ENCODE results near the gene LY6G6F.

The LY6G6F gene, protein sequence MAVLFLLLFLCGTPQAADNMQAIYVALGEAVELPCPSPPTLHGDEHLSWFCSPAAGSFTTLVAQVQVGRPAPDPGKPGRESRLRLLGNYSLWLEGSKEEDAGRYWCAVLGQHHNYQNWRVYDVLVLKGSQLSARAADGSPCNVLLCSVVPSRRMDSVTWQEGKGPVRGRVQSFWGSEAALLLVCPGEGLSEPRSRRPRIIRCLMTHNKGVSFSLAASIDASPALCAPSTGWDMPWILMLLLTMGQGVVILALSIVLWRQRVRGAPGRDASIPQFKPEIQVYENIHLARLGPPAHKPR

DNA sequence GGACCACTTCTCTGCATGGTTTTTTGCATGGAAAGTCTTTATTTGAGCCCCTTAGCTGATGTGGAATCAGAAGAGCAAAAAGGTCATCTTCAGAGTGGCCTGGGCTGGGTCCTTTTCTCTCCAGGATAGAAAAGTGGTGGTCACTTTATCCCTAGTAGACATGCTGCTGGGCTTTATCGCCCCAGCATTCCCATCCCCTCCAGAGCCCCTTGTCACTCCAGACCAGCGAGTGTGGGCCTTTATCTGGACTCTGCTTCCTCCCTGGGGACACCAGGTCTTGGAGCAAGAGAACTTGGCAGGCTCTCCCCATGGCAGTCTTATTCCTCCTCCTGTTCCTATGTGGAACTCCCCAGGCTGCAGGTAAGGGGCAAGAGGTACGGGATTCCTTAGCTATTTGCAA lies at the start of gene LY6G6F:
Gene LY6G6F, plus strand, starts transcription at position 268 of the 400 bp plus-strand sequence. Its CDS starts 41 bp downstream, at position 309.
- DNase-seq (ENCODE audit: low read depth), result no peak

DNA sequence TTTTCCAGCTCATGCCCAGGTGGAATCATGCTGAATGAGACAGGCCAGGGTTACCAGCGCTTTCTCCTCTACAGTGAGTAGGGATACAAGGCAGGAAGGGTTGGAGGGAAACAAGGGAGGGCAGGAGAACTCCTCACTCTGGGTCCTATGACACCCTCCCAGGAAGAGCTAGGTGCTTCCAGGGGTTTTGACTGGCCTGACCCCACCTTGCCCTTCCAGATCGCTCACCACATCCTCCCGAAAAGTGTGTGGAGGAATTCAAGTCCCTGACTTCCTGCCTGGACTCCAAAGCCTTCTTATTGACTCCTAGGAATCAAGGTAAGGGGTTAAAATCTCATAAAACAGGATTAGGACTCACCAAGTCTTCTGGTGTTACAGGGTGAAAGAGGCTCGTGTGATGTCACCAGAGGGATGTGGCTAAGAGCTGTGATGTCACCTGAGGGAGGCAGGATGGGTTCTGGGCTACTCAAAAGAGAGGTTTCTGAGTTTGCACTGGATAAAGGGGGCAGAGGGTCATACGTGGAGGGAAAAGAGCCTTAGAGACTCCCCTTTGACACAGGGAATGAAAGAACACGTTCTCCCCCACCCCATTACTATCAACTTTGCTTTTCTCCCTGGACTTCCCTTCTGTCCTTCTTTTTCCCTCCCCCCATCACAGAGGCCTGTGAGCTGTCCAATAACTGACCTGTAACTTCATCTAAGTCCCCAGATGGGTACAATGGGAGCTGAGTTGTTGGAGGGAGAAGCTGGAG lies 49.1 kb upstream of the LY6G6F start:
- DNase-seq (ENCODE audit: low read depth), result no peak

DNA sequence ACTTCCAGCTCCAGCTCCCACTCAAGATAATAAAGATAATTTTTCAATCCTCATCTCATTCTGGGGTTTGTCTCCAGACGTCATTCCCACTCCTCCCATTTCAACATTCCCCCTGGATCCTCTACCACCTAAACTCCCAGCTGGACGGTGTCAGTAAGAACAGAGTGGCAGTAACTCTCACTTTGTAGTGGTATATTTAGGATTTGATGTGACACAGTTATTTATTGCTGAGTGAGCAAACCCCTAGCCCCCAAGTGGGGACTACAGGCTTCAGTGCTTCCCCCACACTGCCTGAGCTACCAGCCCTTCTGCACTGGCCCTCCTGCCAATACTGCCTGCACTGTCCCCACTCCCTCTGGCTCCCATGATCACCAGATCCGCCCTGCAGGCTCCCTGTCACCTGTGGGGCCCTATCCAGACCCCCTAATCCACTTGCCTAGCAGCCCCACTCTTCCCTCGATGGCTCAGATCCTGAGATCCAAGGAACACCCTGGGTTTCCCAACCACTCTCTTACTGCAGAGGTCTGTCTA lies 48.4 kb upstream of the LY6G6F start:
- no peak for DNase-seq (ENCODE audit: low read depth)

DNA sequence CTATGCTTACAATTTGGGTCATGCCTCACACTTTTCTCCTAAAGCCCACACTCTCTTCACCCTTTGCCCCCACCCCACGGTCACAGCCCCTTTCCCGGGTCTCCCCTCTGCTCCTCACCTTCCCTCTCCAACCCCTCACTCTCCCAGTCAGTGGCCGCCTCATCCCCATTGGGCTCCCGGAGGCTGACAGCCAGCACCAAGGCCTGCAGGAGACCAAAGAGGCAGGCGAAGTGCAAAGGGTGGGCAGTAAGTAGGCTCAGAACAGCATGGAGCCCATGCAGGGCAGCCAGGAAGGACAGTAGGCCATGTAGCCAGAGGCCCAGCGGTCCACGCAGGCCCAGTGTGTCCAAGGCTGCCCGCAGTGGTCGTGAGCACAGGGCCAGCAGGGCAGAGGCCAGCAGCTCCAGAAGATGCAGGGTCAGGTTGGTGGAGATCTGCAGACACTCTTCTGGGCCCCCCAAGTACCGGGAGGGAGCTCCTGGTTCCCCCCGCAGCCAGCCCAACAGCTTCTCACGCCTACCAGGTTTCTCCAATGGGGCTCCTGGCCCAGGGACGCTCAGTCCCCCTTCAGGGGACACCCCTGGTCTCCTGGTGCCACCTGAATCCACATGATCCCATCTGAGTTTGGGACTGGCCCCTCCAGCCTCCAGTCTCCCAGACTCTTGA lies 47.5 kb upstream of the LY6G6F start:
- no peak for DNase-seq (ENCODE audit: low read depth)

DNA sequence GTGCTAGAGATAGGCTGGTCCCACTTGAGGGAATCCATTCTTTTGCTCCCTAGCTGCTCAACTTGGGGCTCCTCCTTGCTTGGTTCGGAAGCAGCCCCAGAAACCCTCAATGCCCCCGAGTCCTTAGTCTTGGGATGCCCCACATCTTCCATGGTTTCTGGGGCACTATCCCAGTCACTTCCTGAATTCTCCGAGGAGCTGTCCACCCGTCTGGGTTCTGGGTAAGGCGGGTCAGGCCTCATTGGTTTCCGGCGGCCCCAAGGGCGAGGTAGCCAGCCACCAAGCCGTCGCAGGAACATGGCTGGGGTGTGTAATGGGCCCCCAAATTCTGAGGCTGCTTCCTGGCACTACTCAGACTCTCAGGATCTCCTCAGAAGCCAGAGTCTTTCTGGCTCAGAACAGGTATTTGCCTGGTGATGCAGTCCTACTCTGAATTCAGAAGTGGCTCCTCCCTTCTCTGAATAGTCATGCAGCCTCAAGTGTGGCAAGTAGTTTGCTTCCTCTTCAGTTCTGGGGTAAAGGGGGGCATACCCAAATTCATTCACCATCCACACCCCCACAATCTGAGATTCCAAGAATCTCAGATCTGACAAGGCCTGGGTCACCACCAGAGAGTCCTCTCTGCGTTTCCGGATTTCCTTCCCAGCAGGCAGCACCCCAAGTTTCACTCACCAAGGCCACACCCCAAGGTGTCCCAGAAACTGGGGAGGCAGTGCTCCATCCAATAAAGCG lies 46.9 kb upstream of the LY6G6F start:
- DNase-seq (ENCODE audit: low read depth), result no peak

DNA sequence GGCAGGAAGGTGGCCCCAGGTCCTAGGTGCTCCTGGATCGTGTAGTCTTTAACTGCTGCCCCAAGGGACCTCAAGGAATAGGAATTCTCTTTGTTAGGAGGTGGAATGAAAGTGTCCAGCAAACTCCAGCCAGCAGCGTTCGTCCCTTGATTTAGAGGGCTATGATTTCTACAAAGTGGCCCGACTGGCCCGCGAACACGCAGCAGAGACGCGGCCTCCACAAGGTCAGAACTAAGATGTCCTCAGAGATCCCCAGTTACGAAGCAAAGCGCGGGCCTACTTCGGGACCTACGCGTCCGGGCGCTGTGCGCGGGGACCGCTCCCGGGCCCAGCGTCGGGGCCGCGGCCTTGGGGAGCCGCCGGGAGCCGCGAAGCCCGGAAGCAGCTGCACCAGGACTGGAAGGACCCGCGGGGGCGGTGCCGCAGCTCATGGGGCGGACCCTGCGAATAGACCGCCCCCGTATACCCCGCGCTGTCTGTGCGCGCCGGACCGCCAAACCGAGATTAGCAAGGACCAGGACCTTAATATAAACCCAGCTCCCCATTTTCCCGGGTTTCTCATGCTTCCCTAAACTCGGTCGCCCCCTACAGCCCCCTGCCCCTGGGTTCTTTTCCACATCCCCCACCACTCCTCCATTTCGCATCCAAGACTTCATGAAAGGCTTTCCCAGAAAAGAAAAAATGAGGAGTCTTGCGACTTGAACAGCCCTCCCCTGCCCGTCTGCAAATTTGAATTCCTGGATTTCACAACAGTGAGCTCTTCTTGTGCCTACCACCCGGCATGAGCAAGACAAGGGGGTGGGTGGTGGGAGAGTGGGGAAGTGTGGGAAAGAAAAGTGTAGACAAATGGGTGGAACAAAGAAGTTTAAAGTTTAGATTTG lies 46.0 kb upstream of the LY6G6F start, which contains the start of gene C6orf47:
Gene C6orf47, minus strand, starts transcription at position 398 of the 881 bp plus-strand sequence. CDS start 831 bp downstream, outside the sequence.
- peak; percentile 64 for DNase-seq (ENCODE audit: low read depth)

DNA sequence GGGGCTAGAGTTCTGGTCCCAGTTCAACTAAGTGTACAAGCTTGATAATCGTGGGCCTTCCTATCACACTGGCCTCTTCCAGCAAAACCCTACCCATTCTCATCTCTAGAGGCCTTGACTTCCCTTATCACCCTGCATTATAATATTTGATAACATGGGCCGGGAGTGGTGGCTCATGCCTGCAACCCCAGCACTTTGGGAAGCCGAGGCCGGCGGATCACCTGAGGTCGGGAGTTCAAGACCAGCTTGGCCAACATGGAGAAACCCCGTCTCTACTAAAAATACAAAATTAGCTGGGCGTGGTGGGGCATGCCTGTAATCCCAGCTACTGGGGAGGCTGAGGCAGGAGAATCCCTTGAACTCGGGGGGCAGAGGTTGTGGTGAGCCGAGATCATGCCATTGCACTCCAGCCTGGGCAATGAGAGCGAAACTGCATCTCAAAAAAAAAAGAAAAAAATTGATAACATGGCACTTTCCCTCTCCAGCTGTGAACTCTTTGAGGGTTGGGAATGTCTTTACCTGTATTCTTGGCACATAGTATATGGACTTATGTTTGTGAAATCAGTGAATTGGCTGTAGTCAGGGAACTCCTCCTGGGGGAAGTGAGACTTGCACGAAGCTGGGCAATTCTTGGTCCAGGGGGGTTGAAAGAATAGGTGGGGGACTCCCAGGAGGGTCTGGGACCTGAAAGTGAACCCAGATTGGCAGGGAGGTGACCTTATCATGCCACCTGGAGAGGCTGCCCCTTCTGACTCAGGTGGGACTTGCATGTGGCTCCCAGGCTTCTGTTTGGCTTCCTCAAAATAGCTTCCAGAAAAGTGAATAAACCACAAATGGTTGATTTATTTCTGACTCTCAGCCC lies 45.2 kb upstream of the LY6G6F start:
- no peak for DNase-seq (ENCODE audit: low read depth)

DNA sequence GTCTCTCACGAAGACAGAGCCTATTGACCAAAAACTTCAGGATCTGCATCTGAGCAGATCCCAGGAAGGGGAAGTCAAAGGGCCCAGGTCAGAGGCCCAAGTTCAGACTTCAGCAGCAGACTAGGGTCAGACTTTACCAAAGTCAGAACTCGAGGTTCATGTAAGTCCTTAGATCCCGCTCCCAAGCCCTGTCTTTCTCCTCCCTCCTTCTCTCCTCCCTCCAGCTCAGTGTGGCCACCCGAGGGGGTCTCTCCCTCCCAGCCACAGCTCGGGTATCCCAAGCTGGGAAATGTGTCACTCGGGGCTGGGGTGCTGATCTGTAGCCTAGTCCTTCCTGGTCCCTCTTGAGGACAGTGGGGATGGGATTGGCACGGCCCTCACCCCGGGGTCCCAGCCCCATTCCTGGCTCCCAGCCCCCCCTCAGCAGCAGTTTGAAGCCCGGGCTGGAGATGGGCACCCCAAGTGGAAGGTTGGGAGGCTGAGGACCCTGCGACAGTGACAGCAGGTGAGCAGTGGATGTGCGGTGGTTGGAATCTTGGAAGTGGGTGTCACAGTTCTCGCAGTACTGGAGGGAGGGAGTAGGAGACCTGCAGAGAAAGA lies 44.4 kb upstream of the LY6G6F start:
- DNase-seq (ENCODE audit: low read depth), result no peak

DNA sequence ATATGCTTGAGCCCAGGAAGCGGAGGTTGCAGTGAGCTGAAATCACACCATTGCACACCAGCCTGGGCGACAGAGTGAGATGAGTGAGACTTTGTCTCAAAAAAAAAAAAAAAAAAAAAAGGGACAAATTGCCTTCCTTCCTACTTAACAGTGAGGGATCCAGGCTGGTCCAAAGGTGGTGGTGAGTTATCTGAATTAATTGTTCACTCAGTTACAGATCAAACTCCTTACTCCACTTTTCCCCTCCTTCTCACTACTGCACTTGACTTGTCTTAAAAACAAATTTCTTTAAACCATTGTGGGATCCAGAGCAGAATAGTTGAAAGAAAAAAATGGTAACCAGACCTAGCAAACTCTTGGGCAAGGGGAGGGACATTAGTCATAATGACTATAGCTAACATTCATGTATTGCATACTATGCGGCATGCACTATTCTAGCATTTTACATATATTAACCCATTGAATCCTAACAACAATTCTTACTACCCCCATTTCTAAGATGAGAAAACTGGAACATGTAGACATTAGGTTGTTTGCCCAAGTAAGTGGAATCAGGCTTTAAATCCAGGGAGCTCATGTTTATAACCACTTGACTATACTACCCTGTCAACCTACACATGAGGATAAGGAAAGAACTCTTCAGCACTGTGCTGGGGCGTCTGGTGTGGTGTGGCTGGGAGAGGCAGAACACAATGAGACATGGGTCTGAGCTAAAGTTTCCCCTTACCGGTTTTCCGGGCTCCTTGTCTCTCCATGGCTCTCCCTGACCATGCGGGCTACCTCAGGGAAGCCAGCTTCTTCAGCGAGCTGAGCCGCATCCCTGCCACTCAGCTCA lies 43.3 kb upstream of the LY6G6F start:
- DNase-seq (ENCODE audit: low read depth), result no peak

DNA sequence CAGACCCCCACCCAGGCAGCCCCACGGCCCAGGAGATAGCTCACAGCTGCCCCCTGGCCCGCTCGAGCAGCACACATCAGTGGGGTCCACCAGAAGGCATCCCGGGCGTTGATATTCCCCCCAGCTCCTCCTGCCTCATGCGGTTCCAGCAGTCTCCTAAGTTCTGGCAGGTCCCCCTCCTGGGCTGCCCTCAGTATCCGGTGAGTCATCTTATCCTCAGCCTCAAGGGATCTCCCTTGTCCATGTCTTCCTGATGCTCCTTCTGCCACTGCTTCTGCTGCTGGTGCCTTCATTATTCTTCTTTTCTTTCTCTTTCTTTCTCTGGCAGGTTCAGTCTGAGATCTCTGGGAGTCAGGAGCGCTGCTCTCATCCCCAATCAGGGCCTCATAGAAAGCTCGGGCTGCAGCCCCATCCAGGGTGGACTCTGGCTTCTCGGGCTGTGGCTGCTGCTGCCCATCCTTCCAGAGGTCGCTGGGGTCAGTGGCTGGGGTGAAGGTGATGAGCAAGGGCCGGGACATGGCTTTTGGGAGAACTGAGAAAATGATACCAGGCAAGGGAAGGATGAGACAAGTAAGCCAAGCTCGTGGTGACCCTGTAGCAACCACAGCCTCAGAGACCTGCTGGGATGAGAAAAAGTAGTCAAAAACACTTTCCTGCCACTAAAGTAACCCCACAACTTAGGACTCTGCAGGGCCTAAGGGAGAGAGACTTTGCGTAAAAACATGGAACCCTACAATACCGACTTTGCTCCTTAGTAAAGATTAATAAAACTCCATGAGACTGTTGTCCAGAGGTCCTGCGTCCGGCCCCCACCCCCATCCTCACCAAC lies 42.5 kb upstream of the LY6G6F start:
- DNase-seq (ENCODE audit: low read depth), result no peak

DNA sequence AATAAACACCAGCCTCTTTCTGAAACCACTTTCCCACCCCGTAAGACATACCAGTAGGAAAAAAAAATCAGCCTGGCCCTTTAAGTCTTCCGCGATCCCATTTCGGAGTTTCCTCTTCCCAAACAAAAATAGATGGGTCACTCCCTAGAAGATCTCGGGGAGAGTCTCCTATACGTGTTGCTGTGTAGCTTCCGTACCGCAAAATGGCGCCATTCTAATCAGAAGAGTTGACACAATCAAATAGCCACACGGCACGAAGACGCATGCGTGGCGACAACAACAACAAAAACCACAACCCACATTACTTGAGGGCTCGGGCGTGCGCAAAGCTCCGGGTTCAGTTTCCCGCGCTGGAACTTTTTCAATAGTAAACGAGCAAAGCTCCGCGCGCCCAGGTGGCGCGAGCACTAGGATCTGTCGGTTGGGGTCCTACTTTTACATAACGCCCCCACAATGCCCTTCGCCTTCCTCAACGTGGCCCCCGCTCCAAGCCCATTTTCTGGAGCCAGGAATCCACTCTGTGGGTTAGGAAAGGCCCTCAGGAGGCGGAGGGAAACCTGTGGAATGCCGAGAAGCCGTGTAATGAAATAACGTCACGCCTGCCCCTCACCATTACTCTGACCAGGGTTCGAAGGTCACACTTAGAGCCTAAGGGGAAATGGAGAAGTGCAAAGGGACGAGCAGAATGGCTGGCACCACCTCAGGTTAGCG lies 41.7 kb upstream of the LY6G6F start, which contains the start of gene GPANK1:
Gene GPANK1, minus strand, starts transcription at position 208 of the 711 bp plus-strand sequence. CDS start 519 bp downstream, outside the sequence.
- peak; percentile 85 for DNase-seq (ENCODE audit: low read depth)

DNA sequence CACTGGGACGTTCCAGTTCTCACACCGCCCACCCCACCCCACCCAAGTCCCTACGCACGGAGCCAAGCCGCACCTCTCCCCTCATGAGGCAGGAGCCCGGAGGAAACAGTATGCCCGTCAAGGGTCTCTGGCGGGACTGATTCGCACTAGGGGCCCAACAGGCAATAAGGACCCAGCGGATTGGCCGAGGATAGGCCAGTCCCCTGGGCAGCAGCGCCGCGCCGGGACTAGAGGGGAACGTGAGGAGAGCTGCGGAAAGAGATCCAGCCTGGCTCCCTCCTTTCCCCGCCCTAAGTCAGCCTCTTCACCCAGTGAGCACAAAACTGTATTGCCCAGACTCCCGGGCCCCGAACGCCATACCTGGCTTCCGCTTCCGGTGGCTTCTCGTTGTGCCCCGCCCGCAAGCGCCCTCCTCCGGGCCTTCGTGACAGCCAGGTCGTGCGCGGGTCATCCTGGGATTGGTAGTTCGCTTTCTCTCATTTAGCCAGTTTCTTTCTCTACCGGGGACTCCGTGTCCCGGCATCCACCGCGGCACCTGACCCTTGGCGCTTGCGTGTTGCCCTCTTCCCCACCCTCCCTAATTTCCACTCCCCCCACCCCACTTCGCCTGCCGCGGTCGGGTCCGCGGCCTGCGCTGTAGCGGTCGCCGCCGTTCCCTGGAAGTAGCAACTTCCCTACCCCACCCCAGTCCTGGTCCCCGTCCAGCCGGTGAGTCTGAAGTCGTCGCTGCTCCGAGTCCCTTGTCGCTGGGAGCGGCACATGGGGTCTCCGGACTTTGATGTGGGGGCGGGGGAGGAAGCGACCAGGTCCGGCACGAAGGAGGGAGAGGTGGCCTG lies 40.9 kb upstream of the LY6G6F start, which contains the start of gene CSNK2B:
Gene CSNK2B, plus strand, starts transcription at position 580 of the 836 bp plus-strand sequence. CDS start 752 bp downstream, outside the sequence.
- peak; percentile 98 for DNase-seq (ENCODE audit: low read depth)

DNA sequence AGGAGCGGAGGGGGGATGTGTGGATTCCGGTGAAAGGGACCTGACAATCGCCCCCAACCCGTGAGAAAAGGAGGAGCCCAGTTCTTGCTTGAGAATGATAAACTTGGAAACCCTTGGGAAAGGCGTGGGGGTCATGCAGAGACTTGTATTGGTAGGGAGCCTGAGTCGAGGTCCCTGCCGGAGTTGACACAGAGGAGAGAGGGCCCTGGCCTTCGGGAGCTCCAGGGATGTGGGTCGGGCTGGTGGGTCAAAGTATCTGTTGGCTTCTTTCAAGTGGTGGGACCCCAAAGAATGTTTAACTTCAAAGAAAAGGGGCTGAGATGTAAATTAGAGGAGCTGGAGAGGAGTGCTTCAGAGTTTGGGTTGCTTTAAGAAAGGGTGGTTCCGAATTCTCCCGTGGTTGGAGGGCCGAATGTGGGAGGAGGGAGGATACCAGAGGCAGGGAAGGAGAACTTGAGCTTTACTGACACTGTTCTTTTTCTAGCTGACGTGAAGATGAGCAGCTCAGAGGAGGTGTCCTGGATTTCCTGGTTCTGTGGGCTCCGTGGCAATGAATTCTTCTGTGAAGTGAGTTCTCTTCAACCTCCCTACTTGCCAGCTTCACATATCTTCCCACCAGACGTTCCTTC lies 40.2 kb upstream of the LY6G6F start:
- DNase-seq (ENCODE audit: low read depth), result no peak

DNA sequence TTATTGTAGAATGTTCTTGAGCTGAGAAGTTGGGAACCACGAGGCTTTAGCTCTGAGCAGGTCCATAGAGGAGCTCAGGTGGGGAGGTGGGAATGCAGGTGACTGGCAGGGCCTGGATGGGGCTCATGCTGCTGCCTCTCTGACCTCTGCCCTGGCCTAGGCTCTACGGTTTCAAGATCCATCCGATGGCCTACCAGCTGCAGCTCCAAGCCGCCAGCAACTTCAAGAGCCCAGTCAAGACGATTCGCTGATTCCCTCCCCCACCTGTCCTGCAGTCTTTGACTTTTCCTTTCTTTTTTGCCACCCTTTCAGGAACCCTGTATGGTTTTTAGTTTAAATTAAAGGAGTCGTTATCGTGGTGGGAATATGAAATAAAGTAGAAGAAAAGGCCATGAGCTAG lies 37.0 kb upstream of the LY6G6F start, which contains the start of gene LY6G5B:
Gene LY6G5B, plus strand, starts transcription at position 301 of the 400 bp plus-strand sequence. CDS start 975 bp downstream, outside the sequence.
- no peak for DNase-seq (ENCODE audit: low read depth)

DNA sequence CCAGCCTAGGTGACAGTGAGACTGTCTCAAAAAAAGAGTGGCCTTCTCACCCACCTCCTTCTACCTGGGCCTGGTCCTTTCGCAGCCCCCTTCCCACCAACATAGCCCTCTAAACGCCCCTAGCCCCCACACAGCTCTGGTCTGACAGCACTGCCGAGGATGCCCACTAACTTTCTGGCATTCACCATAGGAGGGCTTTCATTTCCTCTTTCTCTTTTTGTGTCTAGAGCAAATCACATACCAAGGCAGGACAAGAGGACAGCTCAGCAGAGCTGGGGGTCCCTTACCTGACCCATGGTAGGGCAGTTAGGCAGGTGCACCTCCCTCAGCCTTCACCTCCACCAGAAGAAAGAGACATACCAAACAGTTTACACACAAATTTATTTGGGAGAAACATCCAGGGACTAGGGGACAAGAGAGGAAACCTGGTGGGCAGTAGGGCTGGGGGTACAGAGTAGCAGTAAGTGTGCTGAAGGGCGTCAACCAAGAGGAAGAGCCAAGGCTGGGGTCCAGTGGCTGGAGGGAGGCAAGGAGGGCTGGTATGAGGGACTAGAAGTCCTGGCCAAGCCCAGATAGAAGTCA lies 30.3 kb upstream of the LY6G6F start:
- DNase-seq (ENCODE audit: low read depth), result no peak
